HFF-Myc (cell line): ENCODE results near the gene METTL16.
"Not testable (repeated sequence)": the region's sequence is repeated elsewhere in the genome, so short reads cannot be mapped to it uniquely, and the experiment has no call there.

ENCODE experiments used
- DNase-seq: peaks from one replicate; pipeline ENCODE4 v3.0.0-alpha.2; 2011; ENCODE audit warnings: low read depth; ENCODE audit errors: extremely low read depth
- H3K4me3 ChIP-seq: replicated peaks from 2 replicates; pipeline ENCODE4 v1.5.1; 2011; ENCODE audit warnings: low read depth, mild to moderate bottlenecking, control low read depth, low read length
- CTCF ChIP-seq: IDR thresholded peaks from 2 replicates; pipeline ENCODE4 v1.5.1; 2012; ENCODE audit warnings: mild to moderate bottlenecking, low read depth, low read length, control low read depth; ENCODE audit errors: missing control alignments

METTL16 gene

GRCh38 chr17:2442166-2442565, 69.5 kb downstream of the METTL16 start:
- H3K4me3 ChIP-seq: no peak overlapping the region
- DNase-seq: no peak

GRCh38 chr17:2440930-2441329, 70.8 kb downstream of the METTL16 start:
- H3K4me3 ChIP-seq: no peak overlapping the region
- DNase-seq: no peak
- TF ChIP-seq CTCF: no peak

More at GRCh38 chr17:2442166-2442565, 69.5 kb downstream of the METTL16 start:
- TF ChIP-seq CTCF: no peak

GRCh38 chr17:2439997-2440396, 71.7 kb downstream of the METTL16 start:
- not testable (repeated sequence) for DNase-seq, H3K4me3 ChIP-seq

- no peak for TF ChIP-seq CTCF
- no peak for DNase-seq
Observed at GRCh38 chr17:2438823-2439222, 72.9 kb downstream of the METTL16 start.

GRCh38 chr17:2436316-2436905, 75.3 kb downstream of the METTL16 start:
- no peak overlapping the region for H3K4me3 ChIP-seq
- no peak for TF ChIP-seq CTCF
- DNase-seq: no peak

More at GRCh38 chr17:2438823-2439222, 72.9 kb downstream of the METTL16 start:
- H3K4me3 ChIP-seq: no peak overlapping the region

GRCh38 chr17:2435862-2436261, 75.8 kb downstream of the METTL16 start:
- no peak for DNase-seq
- TF ChIP-seq CTCF: no peak
- no peak overlapping the region for H3K4me3 ChIP-seq

GRCh38 chr17:2435181-2435741, 76.4 kb downstream of the METTL16 start:
- DNase-seq: no peak
- TF ChIP-seq CTCF: no peak
- H3K4me3 ChIP-seq: no peak overlapping the region
